AG10803 (cell line): ENCODE measurements around the gene ATAD3A.
A peak's percentile ranks its signal among the peaks of the same experiment; 100 is the strongest.

ENCODE experiments used
- DNase-seq: peaks from one replicate; pipeline ENCODE4 v3.0.0; 2010; ENCODE audit warnings: low read depth
- H3K4me3 ChIP-seq: 2 replicates; pipeline ENCODE4 v1.5.1; 2011; ENCODE audit warnings: mild to moderate bottlenecking, low read length, control low read depth
- TF ChIP-seq, protein P1 (sequence below): conservative IDR thresholded peaks from 2 replicates; pipeline ENCODE4 v1.5.1; 2011; ENCODE audit warnings: mild to moderate bottlenecking, low read length, control low read depth, inconsistent platforms

The ATAD3A gene

GRCh38 chr1:1560178-1560577 lies 48.2 kb downstream of the ATAD3A start:
- H3K4me3 ChIP-seq = no peak overlapping the region
- TF ChIP-seq, protein P1, sequence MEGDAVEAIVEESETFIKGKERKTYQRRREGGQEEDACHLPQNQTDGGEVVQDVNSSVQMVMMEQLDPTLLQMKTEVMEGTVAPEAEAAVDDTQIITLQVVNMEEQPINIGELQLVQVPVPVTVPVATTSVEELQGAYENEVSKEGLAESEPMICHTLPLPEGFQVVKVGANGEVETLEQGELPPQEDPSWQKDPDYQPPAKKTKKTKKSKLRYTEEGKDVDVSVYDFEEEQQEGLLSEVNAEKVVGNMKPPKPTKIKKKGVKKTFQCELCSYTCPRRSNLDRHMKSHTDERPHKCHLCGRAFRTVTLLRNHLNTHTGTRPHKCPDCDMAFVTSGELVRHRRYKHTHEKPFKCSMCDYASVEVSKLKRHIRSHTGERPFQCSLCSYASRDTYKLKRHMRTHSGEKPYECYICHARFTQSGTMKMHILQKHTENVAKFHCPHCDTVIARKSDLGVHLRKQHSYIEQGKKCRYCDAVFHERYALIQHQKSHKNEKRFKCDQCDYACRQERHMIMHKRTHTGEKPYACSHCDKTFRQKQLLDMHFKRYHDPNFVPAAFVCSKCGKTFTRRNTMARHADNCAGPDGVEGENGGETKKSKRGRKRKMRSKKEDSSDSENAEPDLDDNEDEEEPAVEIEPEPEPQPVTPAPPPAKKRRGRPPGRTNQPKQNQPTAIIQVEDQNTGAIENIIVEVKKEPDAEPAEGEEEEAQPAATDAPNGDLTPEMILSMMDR = no peak
- DNase-seq = no peak

GRCh38 chr1:1561801-1562470 lies 50.0 kb downstream of the ATAD3A start:
- TF ChIP-seq, protein P1 = no peak
- DNase-seq = no peak
- no peak overlapping the region for H3K4me3 ChIP-seq

- H3K4me3 ChIP-seq = no peak overlapping the region
- DNase-seq = peak; percentile 14
- TF ChIP-seq, protein P1 = no peak
These were observed 50.7 kb downstream of the ATAD3A start for GRCh38 chr1:1562556-1563195.

DNA sequence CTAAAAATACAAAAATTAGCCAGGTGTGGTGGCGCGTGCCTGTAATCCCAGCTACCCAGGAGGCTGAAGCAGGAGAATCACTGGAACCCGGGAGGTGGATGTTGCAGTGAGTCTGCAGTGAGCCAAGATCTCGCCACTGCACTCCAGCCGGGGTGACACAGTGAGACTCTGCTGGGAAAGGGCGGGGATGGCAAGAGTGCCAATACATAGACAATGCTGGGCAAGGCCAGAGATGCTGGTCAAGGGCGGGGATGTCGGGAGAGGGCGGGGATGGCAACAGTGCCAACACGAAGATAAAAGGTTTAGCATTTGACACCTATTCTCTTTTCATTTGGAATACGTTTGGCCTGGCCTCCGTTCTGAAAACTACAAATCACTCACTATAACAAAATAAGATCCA lies 51.7 kb downstream of the ATAD3A start:
- TF ChIP-seq, protein P1 = no peak
- DNase-seq = no peak
- no peak overlapping the region for H3K4me3 ChIP-seq

DNA sequence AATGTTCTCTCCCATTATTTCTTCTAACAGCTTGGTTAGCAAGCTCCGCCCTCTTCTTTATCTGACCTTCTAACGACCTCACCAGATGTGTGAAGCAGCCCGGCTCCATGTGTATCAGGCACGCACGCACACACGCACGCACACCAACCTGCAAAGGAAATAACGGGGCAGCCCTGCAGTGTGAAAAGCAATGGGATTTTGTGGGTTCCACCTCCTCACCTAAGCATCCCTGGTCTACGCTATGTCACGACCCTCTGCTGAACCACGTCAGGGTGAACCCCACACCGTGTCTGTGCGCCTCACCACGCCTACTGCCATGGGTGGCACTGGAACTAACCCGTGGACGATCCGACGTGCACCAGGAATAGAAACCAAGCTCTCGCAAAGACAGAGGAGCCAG lies 52.3 kb downstream of the ATAD3A start:
- no peak overlapping the region for H3K4me3 ChIP-seq
- DNase-seq = no peak
- TF ChIP-seq, protein P1 = no peak

- no peak overlapping the region for H3K4me3 ChIP-seq
- TF ChIP-seq, protein P1 = no peak
- peak; percentile 46 for DNase-seq
These were observed 53.4 kb downstream of the ATAD3A start for GRCh38 chr1:1565340-1565739.

GRCh38 chr1:1567152-1567875 lies 55.4 kb downstream of the ATAD3A start:
- TF ChIP-seq, protein P1 = no peak
- H3K4me3 ChIP-seq = no peak overlapping the region
- no peak for DNase-seq
